ENCODE measurements around the gene EDEM3. TPM values are rescaled to one million over a fixed set of nuclear protein-coding genes. Genes with fewer than 3 reads are reported as not detected.

The EDEM3 gene
- total RNA-seq, 1 donor from 2014 or later = 16.2 TPM

- POLR2A ChIA-PET = no interaction called here
- H3K9me3 Mint-ChIP-seq = peaks cover 2% of the 10 kb centered on the region
- H3K36me3 Mint-ChIP-seq (ENCODE audit: low read depth) = no peaks in the 10 kb centered on the region
- CTCF ChIA-PET = no interaction called here
- no peak overlapping the region for H3K4me3 Mint-ChIP-seq
- ATAC-seq (ENCODE audit: low read depth) (no peak), DNase-seq (no peak)
- intact Hi-C loops (cut with micrococcal nuclease) = no loop called here
- no peak for TF ChIP-seq CTCF (IDR thresholded peaks at IDR 0.05)
- H3K4me1 Mint-ChIP-seq = no peaks in the 10 kb centered on the region
- H3K27me3 Mint-ChIP-seq = peaks cover 6% of the 10 kb centered on the region
- H3K27ac Mint-ChIP-seq = no peak overlapping the region
Observed at GRCh38 chr1:184648160-184648855, 106.3 kb downstream of the EDEM3 start.

- Mint-ChIP-seq H3K4me3 (no peak overlapping the region), H3K4me1 (no peaks in the 10 kb centered on the region), H3K36me3 (ENCODE audit: low read depth) (no peaks in the 10 kb centered on the region), H3K27ac (no peak overlapping the region), H3K9me3 (peaks cover 2% of the 10 kb centered on the region), H3K27me3 (peaks cover 9% of the 10 kb centered on the region)
- ATAC-seq (ENCODE audit: low read depth) (no peak), DNase-seq (no peak)
- intact Hi-C loops (cut with micrococcal nuclease) = no loop called here
- CTCF ChIA-PET = no interaction called here
- no peak for TF ChIP-seq CTCF (IDR thresholded peaks at IDR 0.05)
- POLR2A ChIA-PET = no interaction called here
Observed at GRCh38 chr1:184647471-184647870, 107.2 kb downstream of the EDEM3 start.

- no peaks in the 10 kb centered on the region for H3K4me1 Mint-ChIP-seq
- no peak overlapping the region for H3K27ac Mint-ChIP-seq
- TF ChIP-seq CTCF (IDR thresholded peaks at IDR 0.05) = no peak
- H3K36me3 Mint-ChIP-seq (ENCODE audit: low read depth) = no peaks in the 10 kb centered on the region
- CTCF ChIA-PET = no interaction called here
- intact Hi-C loops (cut with micrococcal nuclease) = no loop called here
- ATAC-seq (ENCODE audit: low read depth) (no peak), DNase-seq (no peak)
- peaks cover 2% of the 10 kb centered on the region for H3K9me3 Mint-ChIP-seq
- H3K4me3 Mint-ChIP-seq = no peak overlapping the region
- POLR2A ChIA-PET = no interaction called here
- peaks cover 15% of the 10 kb centered on the region for H3K27me3 Mint-ChIP-seq
Observed at GRCh38 chr1:184646824-184647223, 107.8 kb downstream of the EDEM3 start.

- ChIA-PET CTCF (no interaction called here), POLR2A (no interaction called here)
- no peaks in the 10 kb centered on the region for H3K36me3 Mint-ChIP-seq (ENCODE audit: low read depth)
- no peak for TF ChIP-seq CTCF (IDR thresholded peaks at IDR 0.05)
- DNase-seq = no peak
- ATAC-seq (ENCODE audit: low read depth) = no peak
- H3K27ac Mint-ChIP-seq = no peak overlapping the region
- peaks cover 2% of the 10 kb centered on the region for H3K9me3 Mint-ChIP-seq
- no peaks in the 10 kb centered on the region for H3K4me1 Mint-ChIP-seq
- intact Hi-C loops (cut with micrococcal nuclease) = no loop called here
- peaks cover 15% of the 10 kb centered on the region for H3K27me3 Mint-ChIP-seq
- H3K4me3 Mint-ChIP-seq = no peak overlapping the region
Observed at GRCh38 chr1:184646178-184646701, 108.4 kb downstream of the EDEM3 start.

- DNase-seq (no peak), ATAC-seq (ENCODE audit: low read depth) (no peak)
- POLR2A ChIA-PET = no interaction called here
- Mint-ChIP-seq H3K4me1 (no peaks in the 10 kb centered on the region), H3K36me3 (ENCODE audit: low read depth) (no peaks in the 10 kb centered on the region), H3K27ac (no peak overlapping the region), H3K4me3 (no peak overlapping the region), H3K9me3 (peaks cover 2% of the 10 kb centered on the region), H3K27me3 (peaks cover 18% of the 10 kb centered on the region)
- intact Hi-C loops (cut with micrococcal nuclease) = loop anchor here (5.0 kb wide), 1 partner anchor 452 kb away; no protein-coding TSS in a partner anchor
- CTCF ChIA-PET = no interaction called here
- TF ChIP-seq CTCF (IDR thresholded peaks at IDR 0.05) = no peak
Observed at GRCh38 chr1:184644771-184645170, 109.9 kb downstream of the EDEM3 start.

Data from activated B cell treated with CpG ODN at 0.5 μM for 24 hours (primary cell).